ENCODE data around the gene PRICKLE2. TPM values are rescaled to one million over a fixed set of nuclear protein-coding genes. Genes with fewer than 3 reads are reported as not detected.

The PRICKLE2 gene
- total RNA-seq, 1 donor from 2014 or later, result 84.4 TPM

- Histone ChIP-seq H3K9me3 (ENCODE audit: insufficient read depth, low read depth, low read length) (no peaks in the 10 kb centered on the region), H3K9ac (ENCODE audit: low read length) (peak overlapping the region; percentile 84), H3K4me1 (ENCODE audit: insufficient read depth, low read length) (peaks cover 69% of the 10 kb centered on the region), H3K4me2 (ENCODE audit: low read length) (peak overlapping the region; percentile 81), H3K36me3 (ENCODE audit: insufficient read depth, low read length) (no peaks in the 10 kb centered on the region), H3K27me3 (ENCODE audit: insufficient read depth, low read length) (no peaks in the 10 kb centered on the region), H3K79me2 (ENCODE audit: insufficient read depth, low read length) (peaks cover 78% of the 10 kb centered on the region), H2AFZ (ENCODE audit: low read depth, low read length) (no peak overlapping the region), H4K20me1 (ENCODE audit: insufficient read depth, low read length) (no peaks in the 10 kb centered on the region), H3K27ac (ENCODE audit: low read depth, low read length) (peak overlapping the region; percentile 95), H3K4me3 (ENCODE audit: insufficient read depth, low read depth, low read length) (peak overlapping the region; percentile 30)
- DNase-seq (ENCODE audit: low read depth) (peak; percentile 98), FAIRE-seq (peak; percentile 98)
- TF ChIP-seq CTCF (IDR thresholded peaks at IDR 0.05; ENCODE audit: insufficient read depth, low read depth, low read length) (peak; percentile 25), EZH2 (IDR thresholded peaks at IDR 0.05; ENCODE audit: insufficient read depth, low read length) (no peak)
- Mint-ChIP-seq H3K4me3 (ENCODE audit: unreplicated experiment) (peak overlapping the region; percentile 69), H3K36me3 (ENCODE audit: low read depth, unreplicated experiment) (peaks cover 19% of the 10 kb centered on the region), H3K27me3 (ENCODE audit: low read depth, unreplicated experiment) (no peaks in the 10 kb centered on the region), H3K9me3 (ENCODE audit: unreplicated experiment) (no peaks in the 10 kb centered on the region), H3K4me1 (ENCODE audit: low read depth, unreplicated experiment) (peaks cover 61% of the 10 kb centered on the region), H3K27ac (ENCODE audit: unreplicated experiment) (peak overlapping the region; percentile 95)
Observed at GRCh38 chr3:64187065-64187959, 38.0 kb downstream of the PRICKLE2 start.

- Histone ChIP-seq H3K79me2 (ENCODE audit: insufficient read depth, low read length) (peaks cover 78% of the 10 kb centered on the region), H3K9me3 (ENCODE audit: insufficient read depth, low read depth, low read length) (no peaks in the 10 kb centered on the region), H3K27me3 (ENCODE audit: insufficient read depth, low read length) (no peaks in the 10 kb centered on the region), H3K36me3 (ENCODE audit: insufficient read depth, low read length) (peaks cover 3% of the 10 kb centered on the region), H2AFZ (ENCODE audit: low read depth, low read length) (no peak overlapping the region), H3K4me2 (ENCODE audit: low read length) (peak overlapping the region; percentile 81), H3K4me1 (ENCODE audit: insufficient read depth, low read length) (peaks cover 67% of the 10 kb centered on the region), H3K4me3 (ENCODE audit: insufficient read depth, low read depth, low read length) (no peak overlapping the region), H3K9ac (ENCODE audit: low read length) (peak overlapping the region; percentile 84), H3K27ac (ENCODE audit: low read depth, low read length) (peak overlapping the region; percentile 95), H4K20me1 (ENCODE audit: insufficient read depth, low read length) (no peaks in the 10 kb centered on the region)
- H3K36me3 Mint-ChIP-seq (ENCODE audit: low read depth, unreplicated experiment), result peaks cover 19% of the 10 kb centered on the region
- H3K4me1 Mint-ChIP-seq (ENCODE audit: low read depth, unreplicated experiment), result peaks cover 68% of the 10 kb centered on the region
- no peaks in the 10 kb centered on the region for H3K27me3 Mint-ChIP-seq (ENCODE audit: low read depth, unreplicated experiment)
- H3K27ac Mint-ChIP-seq (ENCODE audit: unreplicated experiment), result peak overlapping the region; percentile 95
- H3K9me3 Mint-ChIP-seq (ENCODE audit: unreplicated experiment), result no peaks in the 10 kb centered on the region
- TF ChIP-seq EZH2 (IDR thresholded peaks at IDR 0.05; ENCODE audit: insufficient read depth, low read length) (no peak), CTCF (IDR thresholded peaks at IDR 0.05; ENCODE audit: insufficient read depth, low read depth, low read length) (no peak)
- H3K4me3 Mint-ChIP-seq (ENCODE audit: unreplicated experiment), result no peak overlapping the region
- FAIRE-seq (no peak), DNase-seq (ENCODE audit: low read depth) (no peak)
Observed at GRCh38 chr3:64186667-64187064, 38.6 kb downstream of the PRICKLE2 start.

- Mint-ChIP-seq H3K36me3 (ENCODE audit: low read depth, unreplicated experiment) (peaks cover 17% of the 10 kb centered on the region), H3K27ac (ENCODE audit: unreplicated experiment) (peak overlapping the region; percentile 60), H3K27me3 (ENCODE audit: low read depth, unreplicated experiment) (no peaks in the 10 kb centered on the region), H3K4me3 (ENCODE audit: unreplicated experiment) (no peak overlapping the region), H3K9me3 (ENCODE audit: unreplicated experiment) (no peaks in the 10 kb centered on the region), H3K4me1 (ENCODE audit: low read depth, unreplicated experiment) (peaks cover 71% of the 10 kb centered on the region)
- Histone ChIP-seq H3K9ac (ENCODE audit: low read length) (no peak overlapping the region), H3K4me3 (ENCODE audit: insufficient read depth, low read depth, low read length) (no peak overlapping the region), H2AFZ (ENCODE audit: low read depth, low read length) (no peak overlapping the region), H3K9me3 (ENCODE audit: insufficient read depth, low read depth, low read length) (no peaks in the 10 kb centered on the region), H3K36me3 (ENCODE audit: insufficient read depth, low read length) (peaks cover 3% of the 10 kb centered on the region), H4K20me1 (ENCODE audit: insufficient read depth, low read length) (no peaks in the 10 kb centered on the region), H3K27me3 (ENCODE audit: insufficient read depth, low read length) (no peaks in the 10 kb centered on the region), H3K27ac (ENCODE audit: low read depth, low read length) (peak overlapping the region; percentile 95), H3K4me2 (ENCODE audit: low read length) (no peak overlapping the region), H3K4me1 (ENCODE audit: insufficient read depth, low read length) (peaks cover 55% of the 10 kb centered on the region), H3K79me2 (ENCODE audit: insufficient read depth, low read length) (peaks cover 78% of the 10 kb centered on the region)
- FAIRE-seq, result no peak
- no peak for DNase-seq (ENCODE audit: low read depth)
- no peak for TF ChIP-seq EZH2 (IDR thresholded peaks at IDR 0.05; ENCODE audit: insufficient read depth, low read length)
- no peak for TF ChIP-seq CTCF (IDR thresholded peaks at IDR 0.05; ENCODE audit: insufficient read depth, low read depth, low read length)
Observed at GRCh38 chr3:64185436-64185835, 39.8 kb downstream of the PRICKLE2 start.
